Measurements from ENCODE around the gene SCNN1B.

DNA sequence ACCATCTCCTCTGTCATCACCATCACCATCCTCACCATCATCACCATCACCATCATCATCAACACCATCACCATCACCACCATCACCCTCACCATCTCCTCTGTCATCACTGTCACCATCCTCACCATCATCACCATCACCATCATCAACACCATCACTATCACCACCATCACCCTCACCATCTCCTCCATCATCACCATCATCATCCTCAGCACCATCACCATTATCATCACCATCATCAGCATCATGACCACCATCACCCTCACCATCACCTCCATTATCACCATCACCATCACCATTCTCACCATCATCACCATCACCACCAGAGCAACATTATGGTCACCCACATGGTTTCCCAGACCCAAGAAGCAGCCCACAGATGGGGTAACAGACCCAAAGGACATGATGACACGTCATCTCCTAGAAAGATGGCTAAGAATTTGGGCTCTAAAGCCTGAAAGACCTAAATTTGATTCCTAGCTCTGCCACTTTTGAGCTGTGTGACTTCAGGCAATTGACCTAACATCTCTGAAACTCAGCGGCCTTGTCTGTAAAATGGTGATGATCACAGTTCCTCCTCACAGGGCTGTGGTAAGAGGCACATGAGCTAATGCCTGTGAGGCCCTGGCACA, 14.6 kb downstream of the SCNN1B start:
- TF ChIP-seq NR2C2 (CRISPR knock-in tag; IDR thresholded peaks at IDR 0.05; ENCODE audit: borderline replicate concordance) (no peak), HMGA1 (CRISPR knock-in tag; conservative IDR thresholded peaks at IDR 0.05) (no peak), ZNF546 (CRISPR knock-in tag; conservative IDR thresholded peaks at IDR 0.05) (no peak), ZNF274 (CRISPR knock-in tag; IDR thresholded peaks at IDR 0.05) (no peak), NAIF1 (CRISPR knock-in tag; IDR thresholded peaks at IDR 0.05; ENCODE audit: borderline replicate concordance) (no peak)
- TF ChIP-seq, protein P1, sequence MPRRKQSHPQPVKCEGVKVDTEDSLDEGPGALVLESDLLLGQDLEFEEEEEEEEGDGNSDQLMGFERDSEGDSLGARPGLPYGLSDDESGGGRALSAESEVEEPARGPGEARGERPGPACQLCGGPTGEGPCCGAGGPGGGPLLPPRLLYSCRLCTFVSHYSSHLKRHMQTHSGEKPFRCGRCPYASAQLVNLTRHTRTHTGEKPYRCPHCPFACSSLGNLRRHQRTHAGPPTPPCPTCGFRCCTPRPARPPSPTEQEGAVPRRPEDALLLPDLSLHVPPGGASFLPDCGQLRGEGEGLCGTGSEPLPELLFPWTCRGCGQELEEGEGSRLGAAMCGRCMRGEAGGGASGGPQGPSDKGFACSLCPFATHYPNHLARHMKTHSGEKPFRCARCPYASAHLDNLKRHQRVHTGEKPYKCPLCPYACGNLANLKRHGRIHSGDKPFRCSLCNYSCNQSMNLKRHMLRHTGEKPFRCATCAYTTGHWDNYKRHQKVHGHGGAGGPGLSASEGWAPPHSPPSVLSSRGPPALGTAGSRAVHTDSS (CRISPR knock-in tag; conservative IDR thresholded peaks at IDR 0.05), result no peak
- TF ChIP-seq, protein P2, sequence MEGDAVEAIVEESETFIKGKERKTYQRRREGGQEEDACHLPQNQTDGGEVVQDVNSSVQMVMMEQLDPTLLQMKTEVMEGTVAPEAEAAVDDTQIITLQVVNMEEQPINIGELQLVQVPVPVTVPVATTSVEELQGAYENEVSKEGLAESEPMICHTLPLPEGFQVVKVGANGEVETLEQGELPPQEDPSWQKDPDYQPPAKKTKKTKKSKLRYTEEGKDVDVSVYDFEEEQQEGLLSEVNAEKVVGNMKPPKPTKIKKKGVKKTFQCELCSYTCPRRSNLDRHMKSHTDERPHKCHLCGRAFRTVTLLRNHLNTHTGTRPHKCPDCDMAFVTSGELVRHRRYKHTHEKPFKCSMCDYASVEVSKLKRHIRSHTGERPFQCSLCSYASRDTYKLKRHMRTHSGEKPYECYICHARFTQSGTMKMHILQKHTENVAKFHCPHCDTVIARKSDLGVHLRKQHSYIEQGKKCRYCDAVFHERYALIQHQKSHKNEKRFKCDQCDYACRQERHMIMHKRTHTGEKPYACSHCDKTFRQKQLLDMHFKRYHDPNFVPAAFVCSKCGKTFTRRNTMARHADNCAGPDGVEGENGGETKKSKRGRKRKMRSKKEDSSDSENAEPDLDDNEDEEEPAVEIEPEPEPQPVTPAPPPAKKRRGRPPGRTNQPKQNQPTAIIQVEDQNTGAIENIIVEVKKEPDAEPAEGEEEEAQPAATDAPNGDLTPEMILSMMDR (CRISPR knock-in tag; IDR thresholded peaks at IDR 0.05), result no peak

Data from HepG2 (cell line).